OCI-LY3 (cell line): ENCODE data around the gene NUDT12.

Experiments
- H2AFZ ChIP-seq: fragments of 200-600, 300-600 bp; shearing (Covaris generic); 2 replicates; pipeline ENCODE4 v1.6.0; 2014; ENCODE audit warnings: antibody characterized with exemption, low read depth, low read length
- H3K27ac ChIP-seq: fragments of 200-600, 300-600 bp; sonication (generic); 2 replicates; pipeline ENCODE4 v1.5.1; 2014; ENCODE audit warnings: mild to moderate bottlenecking, low read length, moderate library complexity, mixed read lengths
- H3K27me3 ChIP-seq: fragments of 200-600, 300-600 bp; sonication (generic); 2 replicates; pipeline ENCODE4 v1.6.1; 2014; ENCODE audit warnings: low read depth, low read length, mixed read lengths
- H3K36me3 ChIP-seq: fragments of 200-600, 300-600 bp; sonication (generic); replicated peaks from 2 replicates; pipeline ENCODE3; 2014; ENCODE audit warnings: low read depth, low read length, mixed read lengths
- H3K4me1 ChIP-seq: fragments of 300-600, 200-600 bp; sonication (generic); 2 replicates; pipeline ENCODE4 v1.6.1; 2014; ENCODE audit warnings: low read length, mixed read lengths
- H3K4me2 ChIP-seq: fragments of 200-600, 300-600 bp; sonication (generic); 2 replicates; pipeline ENCODE4 v1.6.1; 2014; ENCODE audit warnings: low read length, mixed read lengths
- H3K4me3 ChIP-seq: fragments of 300-600, 200-600 bp; sonication (generic); 2 replicates; pipeline ENCODE4 v1.5.1; 2014; ENCODE audit warnings: antibody characterized with exemption, mild to moderate bottlenecking, low read length, moderate library complexity
- H3K79me2 ChIP-seq: fragments of 300-600, 200-600 bp; shearing (Covaris generic); 2 replicates; pipeline ENCODE4 v1.6.1; 2014; ENCODE audit warnings: mild to moderate bottlenecking, low read length, mixed read lengths
- H3K9ac ChIP-seq: fragments of 300-600, 200-600 bp; shearing (Covaris generic); 2 replicates; pipeline ENCODE4 v1.6.0; 2014; ENCODE audit warnings: mild to moderate bottlenecking, low read length, moderate library complexity
- H3K9me3 ChIP-seq: fragments of 200-600, 300-600 bp; shearing (Covaris generic); 2 replicates; pipeline ENCODE4 v1.6.1; 2014; ENCODE audit warnings: low read length, mixed read lengths; ENCODE audit not compliant: insufficient read depth
- H4K20me1 ChIP-seq: fragments of 200-600, 300-600 bp; sonication (generic); 2 replicates; pipeline ENCODE4 v1.6.1; 2016; ENCODE audit warnings: low read length, mixed read lengths; ENCODE audit not compliant: insufficient read depth
- EZH2phosphoT487 ChIP-seq: fragments of 200-600 bp; shearing (Covaris generic); IDR thresholded peaks from 2 replicates; pipeline ENCODE4 v1.6.1; 2018; ENCODE audit warnings: antibody characterized with exemption, mixed run types, low read depth
- TF ChIP-seq, protein P1 (sequence below): fragments of 200-600, 300-600 bp; sonication (generic); IDR thresholded peaks from 2 replicates; pipeline ENCODE4 v1.5.1; 2014; ENCODE audit warnings: antibody characterized with exemption, low read length, low read depth

The NUDT12 gene

DNA sequence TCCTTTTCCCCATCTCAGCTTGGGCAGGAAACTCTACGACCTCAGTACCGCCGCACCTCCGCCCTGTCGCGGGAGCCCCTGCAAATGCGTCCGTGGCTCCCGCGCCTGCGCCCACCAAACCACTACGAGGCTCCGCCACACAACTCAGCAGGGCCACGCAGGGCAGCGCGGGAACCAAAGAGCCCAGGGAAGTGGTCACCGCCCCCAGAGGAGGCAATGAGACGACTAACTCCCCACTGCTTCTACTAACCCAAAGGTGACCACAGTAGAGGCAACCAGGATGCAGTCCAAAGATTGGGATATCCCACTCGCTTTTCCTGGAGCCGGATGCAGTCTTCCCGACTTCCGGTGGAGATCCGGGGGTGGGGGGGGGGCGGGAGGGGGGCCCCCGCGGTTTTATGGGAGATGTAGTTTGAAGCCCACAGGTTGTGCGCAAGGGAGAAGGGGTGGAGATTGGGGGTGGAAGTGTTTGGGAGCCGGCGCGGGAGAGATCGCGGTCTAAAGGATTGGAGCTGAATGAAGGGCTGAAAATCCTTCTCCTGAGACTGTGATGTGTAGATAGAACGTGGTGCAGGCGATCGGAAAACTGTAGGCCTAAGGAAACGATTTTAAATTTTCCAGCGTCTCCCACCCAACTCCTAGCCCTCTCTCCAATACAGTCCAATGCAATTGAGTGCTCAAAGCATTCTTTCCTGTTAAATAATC, at the start of gene NUDT12:
Gene NUDT12, minus strand, starts transcription at position 337 of the 705 bp plus-strand sequence. CDS start 2,541 bp downstream, outside the sequence.
- no peaks in the 10 kb centered on the region for H3K4me1 ChIP-seq
- H3K36me3 ChIP-seq = no peaks in the 10 kb centered on the region
- no peak within 1 kb of the TSS for H3K27ac ChIP-seq
- no peak for TF ChIP-seq EZH2phosphoT487
- TF ChIP-seq, protein P1, sequence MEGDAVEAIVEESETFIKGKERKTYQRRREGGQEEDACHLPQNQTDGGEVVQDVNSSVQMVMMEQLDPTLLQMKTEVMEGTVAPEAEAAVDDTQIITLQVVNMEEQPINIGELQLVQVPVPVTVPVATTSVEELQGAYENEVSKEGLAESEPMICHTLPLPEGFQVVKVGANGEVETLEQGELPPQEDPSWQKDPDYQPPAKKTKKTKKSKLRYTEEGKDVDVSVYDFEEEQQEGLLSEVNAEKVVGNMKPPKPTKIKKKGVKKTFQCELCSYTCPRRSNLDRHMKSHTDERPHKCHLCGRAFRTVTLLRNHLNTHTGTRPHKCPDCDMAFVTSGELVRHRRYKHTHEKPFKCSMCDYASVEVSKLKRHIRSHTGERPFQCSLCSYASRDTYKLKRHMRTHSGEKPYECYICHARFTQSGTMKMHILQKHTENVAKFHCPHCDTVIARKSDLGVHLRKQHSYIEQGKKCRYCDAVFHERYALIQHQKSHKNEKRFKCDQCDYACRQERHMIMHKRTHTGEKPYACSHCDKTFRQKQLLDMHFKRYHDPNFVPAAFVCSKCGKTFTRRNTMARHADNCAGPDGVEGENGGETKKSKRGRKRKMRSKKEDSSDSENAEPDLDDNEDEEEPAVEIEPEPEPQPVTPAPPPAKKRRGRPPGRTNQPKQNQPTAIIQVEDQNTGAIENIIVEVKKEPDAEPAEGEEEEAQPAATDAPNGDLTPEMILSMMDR = no peak
- no peak within 1 kb of the TSS for H2AFZ ChIP-seq
- no peak within 1 kb of the TSS for H3K9ac ChIP-seq
- no peaks in the 10 kb centered on the region for H3K79me2 ChIP-seq
- no peak within 1 kb of the TSS for H3K4me2 ChIP-seq
- no peaks in the 10 kb centered on the region for H3K27me3 ChIP-seq
- no peaks in the 10 kb centered on the region for H3K9me3 ChIP-seq
- no peaks in the 10 kb centered on the region for H4K20me1 ChIP-seq
- no peak within 1 kb of the TSS for H3K4me3 ChIP-seq

DNA sequence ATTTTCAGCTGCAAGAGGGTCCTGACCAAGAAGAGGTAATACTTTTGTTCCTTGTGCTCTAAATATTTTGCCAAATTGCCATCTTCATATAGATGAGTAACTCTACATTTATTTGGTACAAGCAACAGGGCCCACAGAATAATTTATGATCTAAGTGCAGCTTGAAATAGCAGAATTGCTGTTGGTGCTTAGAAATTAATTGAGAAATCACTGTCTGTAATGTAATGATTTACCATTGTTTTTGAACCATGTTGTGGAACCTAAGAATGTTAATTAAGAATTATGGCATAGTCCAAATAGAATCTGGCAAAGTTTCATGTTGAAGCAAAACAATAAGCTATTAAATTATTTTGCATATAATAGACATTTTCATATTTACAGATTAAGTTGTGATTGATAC, 44.8 kb upstream of the NUDT12 start:
- H3K4me1 ChIP-seq = no peaks in the 10 kb centered on the region
- no peaks in the 10 kb centered on the region for H4K20me1 ChIP-seq
- H3K27me3 ChIP-seq = no peaks in the 10 kb centered on the region
- no peak for TF ChIP-seq EZH2phosphoT487
- TF ChIP-seq, protein P1 = no peak
- no peak overlapping the region for H2AFZ ChIP-seq
- no peaks in the 10 kb centered on the region for H3K36me3 ChIP-seq
- H3K9ac ChIP-seq = no peak overlapping the region
- no peak overlapping the region for H3K4me2 ChIP-seq
- no peak overlapping the region for H3K27ac ChIP-seq
- H3K9me3 ChIP-seq = no peaks in the 10 kb centered on the region
- no peak overlapping the region for H3K4me3 ChIP-seq
- H3K79me2 ChIP-seq = no peaks in the 10 kb centered on the region

DNA sequence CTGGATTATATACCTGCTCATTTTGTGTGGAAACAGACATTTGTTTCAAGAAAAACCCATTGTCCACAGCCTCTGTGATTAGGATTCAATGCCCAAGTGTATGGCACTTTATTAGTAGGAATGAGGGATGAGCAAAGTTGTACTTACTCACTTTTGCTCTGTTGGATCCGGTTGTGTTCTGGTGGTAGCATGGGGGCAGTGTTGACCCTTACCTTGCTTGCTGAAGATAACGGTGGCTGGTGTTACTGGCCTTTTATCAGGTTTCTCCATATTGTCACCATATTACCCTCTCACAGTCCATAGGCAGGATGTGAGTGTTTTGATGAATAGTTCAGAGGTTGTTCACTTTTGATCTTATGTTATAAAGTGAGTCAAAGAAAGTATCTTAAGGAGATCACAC, 42.7 kb upstream of the NUDT12 start:
- Histone ChIP-seq H3K79me2 (no peaks in the 10 kb centered on the region), H3K36me3 (no peaks in the 10 kb centered on the region), H3K27me3 (no peaks in the 10 kb centered on the region), H4K20me1 (no peaks in the 10 kb centered on the region), H3K27ac (no peak overlapping the region), H3K9me3 (no peaks in the 10 kb centered on the region), H3K9ac (no peak overlapping the region), H3K4me3 (no peak overlapping the region), H2AFZ (no peak overlapping the region), H3K4me2 (no peak overlapping the region), H3K4me1 (no peaks in the 10 kb centered on the region)
- TF ChIP-seq, protein P1 = no peak
- TF ChIP-seq EZH2phosphoT487 = no peak

DNA sequence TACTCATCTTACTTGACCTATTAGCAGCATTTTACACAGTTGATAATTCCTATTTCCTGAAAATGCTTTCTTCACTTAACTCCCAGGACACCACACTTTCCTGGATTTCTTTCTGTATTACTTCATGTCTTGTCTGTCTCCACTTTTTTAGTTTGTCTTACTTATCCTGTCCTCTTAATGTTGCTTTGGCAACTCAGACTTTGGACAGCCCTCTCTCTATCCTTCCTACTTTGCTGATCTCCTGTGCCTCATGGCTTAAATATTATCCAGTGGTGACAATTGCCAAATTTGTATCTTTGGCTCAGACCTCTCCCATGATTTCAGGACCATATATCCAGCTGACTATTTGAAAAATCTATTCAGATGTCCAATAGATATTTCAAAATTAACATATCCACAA, 39.8 kb upstream of the NUDT12 start:
- Histone ChIP-seq H3K4me1 (no peaks in the 10 kb centered on the region), H3K4me3 (no peak overlapping the region), H3K9me3 (no peaks in the 10 kb centered on the region), H3K27ac (no peak overlapping the region), H3K36me3 (no peaks in the 10 kb centered on the region), H3K9ac (no peak overlapping the region), H3K79me2 (no peaks in the 10 kb centered on the region), H4K20me1 (no peaks in the 10 kb centered on the region), H2AFZ (no peak overlapping the region), H3K4me2 (no peak overlapping the region), H3K27me3 (no peaks in the 10 kb centered on the region)
- TF ChIP-seq, protein P1 = no peak
- no peak for TF ChIP-seq EZH2phosphoT487
